HL-60 (cell line): ENCODE measurements around the gene EIF3K.

Experiments
- GABPA ChIP-seq: IDR thresholded peaks from 2 replicates; pipeline ENCODE4 v1.6.1; 2012; ENCODE audit warnings: low read depth
- POLR2AphosphoS5 ChIP-seq: IDR thresholded peaks from 2 replicates; pipeline ENCODE4 v1.6.1; 2012; ENCODE audit warnings: low read depth
- TF ChIP-seq, protein P1 (sequence below): IDR thresholded peaks from one replicate; pipeline ENCODE4 v1.5.1; 2011; ENCODE audit warnings: low read length, control low read depth, inconsistent platforms; ENCODE audit not compliant: insufficient read depth

DNA sequence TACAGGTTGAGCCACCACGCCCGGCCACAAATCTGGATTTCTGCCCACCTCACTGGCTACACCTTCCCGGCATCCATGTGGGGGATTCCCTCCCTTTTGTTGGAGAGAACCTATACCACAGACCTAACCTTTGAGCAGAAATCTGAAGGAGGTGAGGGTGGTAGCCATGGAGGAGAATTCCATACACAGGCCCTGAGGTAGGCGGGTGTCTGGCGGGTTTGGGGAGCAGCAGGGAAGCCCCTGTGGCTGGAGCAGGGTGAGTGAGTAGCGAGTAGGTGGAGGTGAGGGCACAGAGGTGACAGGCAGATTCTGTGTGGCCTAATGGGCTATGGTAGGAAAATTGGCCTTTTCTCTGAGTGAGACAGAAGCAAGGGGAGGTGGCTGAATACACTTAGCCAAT is 10.6 kb downstream of the EIF3K start:
- TF ChIP-seq POLR2AphosphoS5: no peak
- TF ChIP-seq, protein P1, sequence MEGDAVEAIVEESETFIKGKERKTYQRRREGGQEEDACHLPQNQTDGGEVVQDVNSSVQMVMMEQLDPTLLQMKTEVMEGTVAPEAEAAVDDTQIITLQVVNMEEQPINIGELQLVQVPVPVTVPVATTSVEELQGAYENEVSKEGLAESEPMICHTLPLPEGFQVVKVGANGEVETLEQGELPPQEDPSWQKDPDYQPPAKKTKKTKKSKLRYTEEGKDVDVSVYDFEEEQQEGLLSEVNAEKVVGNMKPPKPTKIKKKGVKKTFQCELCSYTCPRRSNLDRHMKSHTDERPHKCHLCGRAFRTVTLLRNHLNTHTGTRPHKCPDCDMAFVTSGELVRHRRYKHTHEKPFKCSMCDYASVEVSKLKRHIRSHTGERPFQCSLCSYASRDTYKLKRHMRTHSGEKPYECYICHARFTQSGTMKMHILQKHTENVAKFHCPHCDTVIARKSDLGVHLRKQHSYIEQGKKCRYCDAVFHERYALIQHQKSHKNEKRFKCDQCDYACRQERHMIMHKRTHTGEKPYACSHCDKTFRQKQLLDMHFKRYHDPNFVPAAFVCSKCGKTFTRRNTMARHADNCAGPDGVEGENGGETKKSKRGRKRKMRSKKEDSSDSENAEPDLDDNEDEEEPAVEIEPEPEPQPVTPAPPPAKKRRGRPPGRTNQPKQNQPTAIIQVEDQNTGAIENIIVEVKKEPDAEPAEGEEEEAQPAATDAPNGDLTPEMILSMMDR: no peak
- no peak for TF ChIP-seq GABPA
